ENCODE data around the gene COL6A5.
"Not testable (repeated sequence)": the region's sequence is repeated elsewhere in the genome, so short reads cannot be mapped to it uniquely, and the experiment has no call there.

The COL6A5 gene

GRCh38 chr3:130428871-130429712 lies 83.6 kb downstream of the COL6A5 start:
- Histone ChIP-seq H3K27me3 (no peaks in the 10 kb centered on the region), H3K4me3 (ENCODE audit: low read depth in 1 of 2, low read length in 1 of 2) (no peak overlapping the region), H3K9me3 (no peaks in the 10 kb centered on the region), H3K27ac (no peak overlapping the region), H3K4me1 (ENCODE audit: control insufficient read depth in 1 of 2, insufficient read depth in 1 of 2, low read depth in 1 of 2, low read length in 1 of 2) (no peaks in the 10 kb centered on the region), H3K36me3 (no peaks in the 10 kb centered on the region)
- no peak for TF ChIP-seq CTCF (IDR thresholded peaks at IDR 0.05)

GRCh38 chr3:130429713-130430023 lies 84.2 kb downstream of the COL6A5 start:
- H3K36me3 ChIP-seq, result no peaks in the 10 kb centered on the region
- no peak for TF ChIP-seq CTCF (IDR thresholded peaks at IDR 0.05)
- no peaks in the 10 kb centered on the region for H3K27me3 ChIP-seq
- H3K27ac ChIP-seq, result no peak overlapping the region
- H3K9me3 ChIP-seq, result no peaks in the 10 kb centered on the region
- H3K4me1 ChIP-seq (ENCODE audit: control insufficient read depth in 1 of 2, insufficient read depth in 1 of 2, low read depth in 1 of 2, low read length in 1 of 2), result no peaks in the 10 kb centered on the region
- H3K4me3 ChIP-seq (ENCODE audit: low read depth in 1 of 2, low read length in 1 of 2), result no peak overlapping the region

DNA sequence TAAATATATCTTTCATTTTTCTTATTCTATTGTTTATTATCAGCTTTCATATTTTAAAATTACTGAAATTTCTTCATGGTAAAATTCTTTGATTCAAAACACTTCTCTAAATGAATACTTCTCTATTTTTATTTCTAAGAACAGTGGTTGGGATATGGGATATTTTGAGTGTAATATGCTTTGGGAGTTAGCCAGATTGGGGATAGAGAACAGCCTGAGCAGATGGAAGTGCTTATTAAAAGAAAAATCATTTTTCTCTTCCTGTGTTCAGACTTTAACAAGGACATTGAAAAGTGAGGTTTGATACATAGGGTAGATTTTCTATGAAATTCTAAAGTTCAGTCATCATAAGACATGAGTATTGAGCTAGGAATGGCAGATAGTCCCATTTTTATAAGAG lies 84.8 kb downstream of the COL6A5 start:
- no peaks in the 10 kb centered on the region for H3K9me3 ChIP-seq
- no peak overlapping the region for H3K4me3 ChIP-seq (ENCODE audit: low read depth in 1 of 2, low read length in 1 of 2)
- no peaks in the 10 kb centered on the region for H3K4me1 ChIP-seq (ENCODE audit: control insufficient read depth in 1 of 2, insufficient read depth in 1 of 2, low read depth in 1 of 2, low read length in 1 of 2)
- H3K36me3 ChIP-seq, result no peaks in the 10 kb centered on the region
- H3K27ac ChIP-seq, result no peak overlapping the region
- no peaks in the 10 kb centered on the region for H3K27me3 ChIP-seq
- no peak for TF ChIP-seq CTCF (IDR thresholded peaks at IDR 0.05)

GRCh38 chr3:130432086-130432485 lies 86.6 kb downstream of the COL6A5 start:
- H3K27ac ChIP-seq, H3K27me3 ChIP-seq: not testable (repeated sequence)

DNA sequence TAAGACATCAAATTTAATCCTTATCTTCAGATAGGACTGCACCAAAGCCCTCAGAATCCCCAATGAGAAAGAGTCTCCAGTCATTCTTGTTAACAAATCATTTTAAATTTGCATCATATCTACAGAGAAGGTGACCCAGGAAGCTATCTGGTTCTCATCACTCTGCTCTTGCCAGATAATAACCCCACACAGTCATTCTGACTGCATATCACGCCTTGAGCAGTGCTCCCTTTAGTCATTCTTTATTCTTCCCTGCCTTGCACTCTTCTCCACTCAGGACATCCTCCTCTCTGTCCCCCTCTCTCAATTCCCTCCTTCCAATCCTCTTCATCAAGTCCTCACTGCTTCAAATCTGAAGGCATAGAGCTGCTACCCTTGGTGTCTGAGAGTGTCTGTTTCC lies 87.8 kb downstream of the COL6A5 start:
- no peak for TF ChIP-seq CTCF (IDR thresholded peaks at IDR 0.05)
- Histone ChIP-seq H3K27me3 (no peaks in the 10 kb centered on the region), H3K36me3 (no peaks in the 10 kb centered on the region), H3K27ac (no peak overlapping the region), H3K4me1 (ENCODE audit: control insufficient read depth in 1 of 2, insufficient read depth in 1 of 2, low read depth in 1 of 2, low read length in 1 of 2) (no peaks in the 10 kb centered on the region), H3K9me3 (no peaks in the 10 kb centered on the region), H3K4me3 (ENCODE audit: low read depth in 1 of 2, low read length in 1 of 2) (no peak overlapping the region)

More at GRCh38 chr3:130432086-130432485, 86.6 kb downstream of the COL6A5 start:
- H3K4me3 ChIP-seq (ENCODE audit: low read depth in 1 of 2, low read length in 1 of 2); H3K9me3 ChIP-seq; H3K36me3 ChIP-seq; H3K4me1 ChIP-seq (ENCODE audit: control insufficient read depth in 1 of 2, insufficient read depth in 1 of 2, low read depth in 1 of 2, low read length in 1 of 2): not testable (repeated sequence)

- Histone ChIP-seq H3K4me1 (ENCODE audit: control insufficient read depth in 1 of 2, insufficient read depth in 1 of 2, low read depth in 1 of 2, low read length in 1 of 2) (no peaks in the 10 kb centered on the region), H3K27me3 (no peaks in the 10 kb centered on the region), H3K4me3 (ENCODE audit: low read depth in 1 of 2, low read length in 1 of 2) (no peak overlapping the region), H3K27ac (no peak overlapping the region), H3K9me3 (no peaks in the 10 kb centered on the region), H3K36me3 (no peaks in the 10 kb centered on the region)
- no peak for TF ChIP-seq CTCF (IDR thresholded peaks at IDR 0.05)
Measured at GRCh38 chr3:130442284-130442683, 96.8 kb downstream of the COL6A5 start.

DNA sequence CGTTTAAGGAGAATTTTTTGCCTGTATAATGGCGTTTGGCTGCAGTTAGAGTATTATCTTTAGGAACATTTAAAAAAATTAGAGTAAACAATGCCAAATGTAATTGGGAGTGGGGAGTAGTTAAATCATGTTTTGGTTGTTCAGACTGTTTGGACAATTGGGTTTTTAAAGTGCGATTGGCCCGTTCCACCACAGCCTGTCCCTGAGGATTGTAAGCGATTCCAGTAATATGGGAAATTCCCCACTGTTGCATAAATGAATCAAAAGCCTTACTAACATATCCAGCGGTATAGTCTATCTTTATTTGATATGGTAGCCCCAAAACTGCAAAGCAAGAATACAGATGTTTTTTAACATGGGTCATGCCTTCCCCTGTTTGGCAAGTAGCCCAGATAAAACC lies 101.4 kb downstream of the COL6A5 start:
- not testable (repeated sequence) for H3K4me1 ChIP-seq (ENCODE audit: control insufficient read depth in 1 of 2, insufficient read depth in 1 of 2, low read depth in 1 of 2, low read length in 1 of 2); H3K36me3 ChIP-seq; H3K27ac ChIP-seq; H3K4me3 ChIP-seq (ENCODE audit: low read depth in 1 of 2, low read length in 1 of 2); H3K27me3 ChIP-seq; H3K9me3 ChIP-seq

GRCh38 chr3:130448155-130448554 lies 102.7 kb downstream of the COL6A5 start:
- H3K36me3 ChIP-seq; H3K4me1 ChIP-seq (ENCODE audit: control insufficient read depth in 1 of 2, insufficient read depth in 1 of 2, low read depth in 1 of 2, low read length in 1 of 2); H3K27me3 ChIP-seq; H3K9me3 ChIP-seq; H3K27ac ChIP-seq; H3K4me3 ChIP-seq (ENCODE audit: low read depth in 1 of 2, low read length in 1 of 2): not testable (repeated sequence)
